Measurements from ENCODE around the gene TM4SF18. TPM values are rescaled to one million over a fixed set of nuclear protein-coding genes. Genes with fewer than 3 reads are reported as not detected.

TM4SF18 gene
- total and polyA plus RNA-seq, 4 donors, result 2.1 to 28.5 (median 4.1) TPM

DNA sequence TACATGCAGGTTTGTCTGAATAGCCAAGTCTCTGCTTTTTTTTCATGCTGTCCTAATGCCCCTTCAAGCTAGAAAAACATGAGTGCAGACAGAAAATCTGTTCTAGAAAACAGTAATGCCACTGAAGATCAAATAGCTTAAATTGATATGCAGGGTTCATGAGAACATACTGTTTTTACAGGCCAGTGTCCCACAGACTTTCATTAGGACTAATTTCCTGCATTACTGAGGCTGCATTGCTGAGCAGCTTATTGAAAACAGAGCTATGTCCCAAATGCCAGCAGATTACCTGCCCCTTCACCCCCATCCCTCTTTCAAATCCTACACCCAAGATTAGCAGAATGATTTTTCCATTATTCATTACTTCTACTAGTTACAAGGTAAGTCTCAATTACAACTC, 665 bp downstream of the TM4SF18 start:
- Histone ChIP-seq H3K9ac (ENCODE audit: insufficient read depth in 1 of 2, low read length in 2 of 2) (no peak overlapping the region), H3K36me3 (ENCODE audit: control insufficient read depth in 4 of 4, insufficient read depth in 4 of 4, low read length in 4 of 4) (no peaks in the 10 kb centered on the region), H3K27ac (ENCODE audit: low read depth in 1 of 2, low read length in 1 of 2) (peak overlapping the region in 1 of 2 donors; percentile 77), H3K27me3 (ENCODE audit: control insufficient read depth in 3 of 3, insufficient read depth in 3 of 3, low read length in 2 of 3) (no peaks in the 10 kb centered on the region), H3K4me1 (ENCODE audit: control insufficient read depth in 5 of 5, insufficient read depth in 5 of 5, low read length in 5 of 5) (peaks cover 0 to 5% (median 0%) of the 10 kb centered on the region in 5 donors), H3K9me3 (ENCODE audit: control insufficient read depth in 4 of 4, insufficient read depth in 3 of 4, low read length in 3 of 4) (no peaks in the 10 kb centered on the region), H3K4me3 (no peak overlapping the region)
- DNase-seq, result no peak
- no peak for TF ChIP-seq CTCF (IDR thresholded peaks at IDR 0.05; ENCODE audit: control extremely low read depth, extremely low read depth)
- no peak for ATAC-seq (ENCODE audit: insufficient read depth, low FRiP score)

- Histone ChIP-seq H3K9ac (ENCODE audit: insufficient read depth in 1 of 2, low read length in 2 of 2) (no peak overlapping the region), H3K9me3 (ENCODE audit: control insufficient read depth in 4 of 4, insufficient read depth in 3 of 4, low read length in 3 of 4) (no peaks in the 10 kb centered on the region), H3K4me3 (no peak overlapping the region), H3K4me1 (ENCODE audit: control insufficient read depth in 5 of 5, insufficient read depth in 5 of 5, low read length in 5 of 5) (peaks cover 0 to 5% (median 0%) of the 10 kb centered on the region in 5 donors), H3K27me3 (ENCODE audit: control insufficient read depth in 3 of 3, insufficient read depth in 3 of 3, low read length in 2 of 3) (no peaks in the 10 kb centered on the region), H3K27ac (ENCODE audit: low read depth in 1 of 2, low read length in 1 of 2) (peak overlapping the region in 1 of 2 donors; percentile 77), H3K36me3 (ENCODE audit: control insufficient read depth in 4 of 4, insufficient read depth in 4 of 4, low read length in 4 of 4) (no peaks in the 10 kb centered on the region)
- WGBS, 2 donors, result 5 to 23% methylated on average over 1 of the region's 1 CpG
- TF ChIP-seq CTCF (IDR thresholded peaks at IDR 0.05; ENCODE audit: control extremely low read depth, extremely low read depth), result no peak
- DNase-seq (peak in 1 of 3 donors; percentile 40), ATAC-seq (ENCODE audit: insufficient read depth, low FRiP score) (no peak)
Observed at GRCh38 chr3:149332227-149332765, 1.1 kb downstream of the TM4SF18 start.

DNA sequence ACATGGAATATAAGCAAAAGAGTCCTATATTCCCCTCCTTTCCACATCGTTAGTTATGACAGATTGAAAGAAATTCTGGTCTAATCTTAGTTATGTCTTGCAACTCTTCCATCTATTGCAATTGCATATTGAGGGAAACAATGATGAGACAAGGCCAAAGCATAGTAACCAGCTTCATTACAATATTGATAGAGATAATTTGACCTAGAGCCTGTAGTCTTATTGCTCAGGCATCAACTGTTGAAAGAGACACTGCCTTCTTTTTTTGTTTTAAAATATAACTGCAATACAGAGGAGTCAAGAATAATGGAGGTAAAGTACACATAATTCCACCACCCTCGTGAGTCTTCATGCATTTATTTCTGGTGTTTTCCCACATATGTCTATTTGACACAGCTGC, 2.0 kb downstream of the TM4SF18 start:
- no peaks in the 10 kb centered on the region for H3K27me3 ChIP-seq (ENCODE audit: control insufficient read depth in 3 of 3, insufficient read depth in 3 of 3, low read length in 2 of 3)
- H3K4me3 ChIP-seq, result no peak overlapping the region
- peaks cover 0 to 3% (median 0%) of the 10 kb centered on the region in 5 donors for H3K4me1 ChIP-seq (ENCODE audit: control insufficient read depth in 5 of 5, insufficient read depth in 5 of 5, low read length in 5 of 5)
- DNase-seq (no peak), ATAC-seq (ENCODE audit: insufficient read depth, low FRiP score) (no peak)
- H3K27ac ChIP-seq (ENCODE audit: low read depth in 1 of 2, low read length in 1 of 2), result no peak overlapping the region
- no peaks in the 10 kb centered on the region for H3K9me3 ChIP-seq (ENCODE audit: control insufficient read depth in 4 of 4, insufficient read depth in 3 of 4, low read length in 3 of 4)
- 75 to 81% methylated on average over 2 of the region's 2 CpGs for WGBS, 2 donors
- no peaks in the 10 kb centered on the region for H3K36me3 ChIP-seq (ENCODE audit: control insufficient read depth in 4 of 4, insufficient read depth in 4 of 4, low read length in 4 of 4)
- no peak overlapping the region for H3K9ac ChIP-seq (ENCODE audit: insufficient read depth in 1 of 2, low read length in 2 of 2)
- no peak for TF ChIP-seq CTCF (IDR thresholded peaks at IDR 0.05; ENCODE audit: control extremely low read depth, extremely low read depth)
